Measurements from ENCODE around the gene CAPN5. TPM values are rescaled to one million over a fixed set of nuclear protein-coding genes. Genes with fewer than 3 reads are reported as not detected.

Gene CAPN5
- polyA plus RNA-seq, 12 donors, result 7.9 to 29.4 (median 11.0) TPM; not detected in 1

DNA sequence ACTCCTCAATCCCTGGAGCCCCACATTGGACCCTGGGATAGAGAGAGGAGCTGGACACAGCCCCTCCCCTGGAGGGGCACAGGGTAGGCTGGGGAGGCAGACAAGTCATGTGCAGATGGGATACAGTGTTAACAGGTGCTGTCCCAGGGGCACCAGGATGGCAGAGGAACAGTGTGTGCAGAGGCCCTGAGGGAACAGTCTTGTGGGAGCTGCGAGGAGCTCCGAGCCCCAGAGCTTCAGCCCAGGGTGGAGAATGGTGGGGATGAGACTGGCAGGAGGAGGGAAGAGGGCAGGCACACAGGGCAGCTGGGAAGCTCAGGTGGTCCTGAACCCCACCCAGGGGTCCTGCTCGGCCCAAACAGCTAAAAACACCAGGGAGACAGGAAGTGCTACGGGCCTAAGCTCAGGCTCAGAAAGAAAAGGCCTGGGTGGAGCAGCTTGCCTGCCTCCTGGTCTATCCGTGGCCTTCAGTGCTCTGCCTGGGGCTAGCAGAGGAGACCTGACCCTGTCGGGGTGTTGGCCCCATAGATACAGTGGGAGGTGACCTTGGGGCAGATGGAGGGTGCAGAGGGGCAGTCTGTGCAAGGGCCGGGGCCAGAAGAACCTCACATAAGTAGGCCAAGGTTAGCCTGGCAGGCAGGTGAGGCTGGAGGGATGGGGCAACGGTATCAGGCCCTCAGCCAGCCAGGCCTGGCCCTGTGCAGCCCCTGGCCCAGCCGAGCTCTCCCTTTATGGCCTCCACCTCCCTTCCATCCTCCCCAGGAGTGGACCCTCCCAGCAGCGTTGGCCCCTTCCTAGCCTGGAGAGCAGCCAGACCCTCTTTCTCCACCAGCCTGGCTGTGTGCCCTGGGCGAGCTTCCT, 15.4 kb downstream of the CAPN5 start:
- no peak for DNase-seq

DNA sequence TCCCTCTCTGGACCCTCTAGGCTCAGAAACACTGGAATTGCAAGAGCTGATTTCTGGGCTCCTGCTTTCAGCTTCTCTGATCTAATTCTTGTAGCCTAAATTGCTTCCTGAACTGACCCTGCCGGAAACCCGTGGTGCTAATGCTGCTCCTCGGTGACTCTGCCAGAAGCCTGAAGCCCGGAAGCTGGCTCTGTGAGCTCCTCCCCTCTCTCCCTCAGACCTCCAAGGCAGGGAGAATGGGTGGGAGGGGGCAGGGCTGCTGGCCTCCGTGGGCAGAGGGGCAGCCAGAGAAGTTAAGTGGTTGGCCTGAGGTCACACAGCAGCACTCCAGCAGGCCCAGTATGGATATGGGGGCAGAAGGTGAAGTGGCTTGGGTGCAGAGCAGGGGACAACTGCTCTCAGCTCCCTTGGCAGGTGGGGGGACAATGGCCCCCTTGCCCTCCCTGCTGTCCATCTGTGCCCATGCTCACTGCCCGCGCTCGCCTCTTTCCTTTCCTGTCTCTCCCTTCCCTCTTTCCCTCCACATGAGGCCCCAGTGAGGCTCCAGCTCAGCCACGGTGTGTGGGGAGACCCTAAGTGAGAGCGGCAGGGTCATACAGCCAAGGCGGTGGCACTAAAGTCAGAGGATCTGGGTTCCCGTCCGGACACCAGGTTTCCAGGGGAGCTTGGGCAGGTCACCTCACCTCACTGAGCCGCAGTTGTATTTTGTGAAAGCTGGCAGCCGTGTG, 16.2 kb downstream of the CAPN5 start:
- DNase-seq, result peak; percentile 38

DNA sequence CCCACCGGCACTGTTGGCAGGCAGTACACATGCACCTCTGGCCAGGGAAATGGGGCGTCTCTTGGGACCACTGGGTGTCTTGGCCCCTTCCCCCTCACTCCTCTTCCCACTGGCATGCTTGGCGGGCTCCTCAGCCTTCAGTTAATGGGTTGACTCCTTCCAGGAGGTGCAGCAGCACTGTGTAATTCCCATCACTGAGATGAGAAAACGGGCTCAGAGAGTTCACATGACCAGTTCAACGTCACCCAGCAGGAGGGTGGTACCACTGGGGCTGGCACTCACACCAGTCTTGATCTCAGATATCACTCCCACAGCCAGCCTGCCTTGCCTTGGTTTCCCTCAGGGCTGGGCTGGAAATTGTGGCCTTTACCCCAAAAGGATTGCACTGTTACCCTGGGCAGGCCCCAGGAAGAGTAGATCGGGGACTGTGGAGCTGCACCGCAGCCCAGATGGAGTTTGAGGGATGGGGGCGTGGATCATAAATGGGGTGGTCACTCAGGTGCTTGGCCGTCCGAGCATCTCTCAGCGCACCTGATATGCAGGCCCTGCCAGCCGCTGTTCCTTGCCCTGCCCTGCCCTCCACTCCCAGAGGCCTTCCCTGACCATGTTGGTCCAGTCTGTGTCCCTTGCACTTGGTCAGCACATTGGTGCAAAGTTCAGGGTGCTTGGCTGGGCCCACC, 16.9 kb downstream of the CAPN5 start:
- no peak for DNase-seq

DNA sequence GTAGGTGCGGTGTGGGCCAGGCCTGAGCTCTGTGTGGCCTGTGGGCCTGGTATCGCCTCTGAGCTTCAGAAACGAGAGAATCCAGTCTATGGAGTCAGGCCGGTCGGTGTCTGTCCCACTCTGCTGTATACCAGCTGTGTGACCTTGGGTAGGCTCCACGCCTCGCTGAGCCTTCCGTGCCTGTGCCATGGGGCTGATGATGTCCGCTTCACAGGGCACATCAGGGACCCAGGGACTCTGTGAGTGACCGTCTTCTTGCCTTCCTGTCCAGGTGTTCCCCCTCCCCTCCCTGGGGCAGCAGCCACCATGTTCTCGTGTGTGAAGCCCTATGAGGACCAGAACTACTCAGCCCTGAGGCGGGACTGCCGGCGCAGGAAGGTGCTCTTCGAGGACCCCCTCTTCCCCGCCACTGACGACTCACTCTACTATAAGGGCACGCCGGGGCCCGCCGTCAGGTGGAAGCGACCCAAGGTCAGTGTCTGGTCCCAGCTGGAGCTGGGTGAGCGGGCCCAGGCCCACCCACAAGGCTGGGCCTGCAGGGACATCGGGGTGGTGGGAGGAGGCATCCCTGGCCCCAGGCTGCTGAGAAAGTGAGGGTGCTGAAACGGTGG, 17.9 kb downstream of the CAPN5 start:
- no peak for DNase-seq

DNA sequence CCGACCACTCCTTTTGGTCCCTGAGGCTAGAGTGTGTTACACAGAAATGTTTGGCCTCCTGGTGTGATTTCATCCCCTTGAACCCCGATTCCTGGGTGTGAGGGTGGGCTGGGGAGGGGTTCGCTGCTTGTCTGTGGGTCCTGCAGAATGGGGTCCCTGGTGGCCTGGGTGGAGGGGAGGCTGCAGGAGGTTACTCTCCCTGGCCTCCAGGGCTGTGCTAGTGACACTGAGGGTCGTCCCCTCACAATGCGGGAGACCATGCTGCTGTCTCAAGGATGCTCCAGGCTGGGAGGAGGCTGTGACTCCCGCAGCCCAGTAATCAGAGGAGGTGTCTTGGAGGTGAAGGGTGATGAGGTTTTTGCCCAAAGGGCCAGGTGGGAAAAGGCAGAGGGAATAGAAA, 18.9 kb downstream of the CAPN5 start:
- DNase-seq, result no peak

DNA sequence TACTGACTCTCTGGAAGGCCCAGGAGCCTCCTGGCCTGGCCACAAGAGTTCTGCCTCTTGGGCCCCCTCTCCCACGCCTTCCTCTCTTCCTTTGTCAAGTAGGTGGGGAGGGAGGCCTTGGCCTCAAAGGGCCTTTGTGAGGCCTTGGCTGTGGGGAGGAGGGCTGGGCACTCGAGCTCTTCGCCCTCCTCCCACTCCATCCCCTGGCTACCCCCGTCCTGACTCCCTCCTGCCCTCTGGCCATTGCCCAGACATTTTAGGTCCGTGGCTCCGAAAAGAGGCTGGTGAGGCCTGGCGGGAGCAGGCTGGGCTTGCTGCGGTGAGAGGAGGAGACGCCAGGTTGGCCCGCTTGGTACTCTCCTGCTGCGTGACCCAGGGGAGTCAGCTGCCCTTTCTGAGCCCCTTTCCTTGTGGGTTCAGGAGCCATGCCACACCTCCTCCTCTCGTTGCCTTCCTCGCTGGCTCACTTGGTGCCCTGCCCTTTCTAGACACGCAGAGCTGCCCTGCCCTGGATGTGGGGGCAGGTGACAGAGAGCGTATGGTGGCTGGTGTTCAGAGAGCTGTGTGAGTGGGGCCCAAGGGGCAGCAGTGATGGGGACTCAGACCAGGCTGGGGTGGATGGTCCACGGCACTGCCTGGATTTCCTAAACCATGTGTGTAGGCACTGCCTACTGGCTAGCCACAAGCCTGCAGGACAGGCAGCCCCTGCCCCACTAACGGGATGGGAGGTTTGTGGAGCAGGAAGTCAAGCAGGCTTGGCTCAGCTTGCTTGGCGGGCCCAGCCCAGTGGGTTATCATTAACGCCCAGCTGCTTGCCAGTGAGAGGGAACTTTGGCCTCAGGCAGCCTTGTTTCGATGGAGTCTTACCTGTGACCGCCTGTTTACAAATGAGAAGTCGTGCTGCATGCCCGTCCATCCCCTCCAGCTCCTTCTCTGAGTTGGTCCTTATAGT, 20.0 kb downstream of the CAPN5 start:
- no peak for DNase-seq

DNA sequence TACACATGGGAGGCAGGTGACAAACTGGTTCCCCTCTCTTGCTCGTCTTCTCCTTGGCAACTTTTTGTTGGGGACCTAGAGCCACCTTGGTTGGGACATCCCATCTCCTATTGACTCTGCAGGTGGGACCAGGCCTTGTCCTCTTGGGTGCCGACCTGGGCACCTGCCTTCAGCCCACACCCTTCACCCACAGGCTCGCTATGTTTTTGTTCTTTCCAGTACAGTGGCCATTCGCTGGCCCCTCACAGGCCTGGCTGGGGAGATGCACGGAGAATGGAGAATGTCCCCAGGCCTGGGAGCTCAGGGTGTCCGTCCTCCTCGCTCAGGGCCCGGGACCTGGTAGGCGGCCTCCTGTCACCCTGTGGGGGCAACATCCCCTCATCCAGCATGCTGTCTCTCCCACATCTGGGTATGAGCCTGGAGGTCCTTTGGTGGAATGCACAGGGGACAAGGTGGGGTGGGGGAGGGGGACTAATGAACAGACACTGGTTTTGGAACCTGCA, 21.0 kb downstream of the CAPN5 start:
- no peak for DNase-seq

DNA sequence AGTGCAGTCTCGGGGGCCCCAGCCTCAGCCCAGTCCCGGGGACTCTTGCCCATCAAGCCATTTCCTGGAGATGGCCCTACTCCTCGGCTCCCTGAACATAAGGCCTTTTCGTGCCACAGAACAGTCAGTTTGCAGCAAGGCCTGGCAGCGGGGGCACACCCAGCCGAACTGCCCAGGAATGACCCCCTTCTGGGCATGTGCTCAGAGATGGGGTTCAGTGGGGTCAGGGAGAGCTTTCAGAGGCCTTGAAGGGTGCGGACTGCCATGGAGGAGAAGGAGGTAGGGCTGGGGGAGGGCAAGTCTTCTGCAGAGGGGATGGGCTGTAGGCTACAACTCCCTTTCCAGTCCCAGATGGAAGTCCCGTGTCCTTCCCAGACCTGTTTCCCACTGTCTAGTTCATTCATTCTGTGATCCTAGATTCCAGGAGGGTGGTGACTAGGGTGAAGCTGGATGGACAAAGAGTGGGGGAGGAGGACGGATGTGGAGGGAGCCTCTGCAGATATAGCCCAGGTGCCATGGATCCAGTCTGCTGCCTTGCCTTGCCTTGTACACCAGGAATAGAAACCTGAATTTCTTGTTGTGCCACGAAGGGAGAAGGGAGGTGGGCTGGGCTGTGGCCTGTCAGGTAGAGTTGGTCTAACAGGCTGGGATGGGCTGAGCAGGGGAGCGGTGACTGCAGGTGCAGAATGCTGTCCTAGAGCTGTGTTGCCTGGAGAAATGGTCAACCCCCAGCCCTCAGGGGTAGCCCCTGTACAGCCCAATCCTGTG, 21.6 kb downstream of the CAPN5 start:
- no peak for DNase-seq

DNA sequence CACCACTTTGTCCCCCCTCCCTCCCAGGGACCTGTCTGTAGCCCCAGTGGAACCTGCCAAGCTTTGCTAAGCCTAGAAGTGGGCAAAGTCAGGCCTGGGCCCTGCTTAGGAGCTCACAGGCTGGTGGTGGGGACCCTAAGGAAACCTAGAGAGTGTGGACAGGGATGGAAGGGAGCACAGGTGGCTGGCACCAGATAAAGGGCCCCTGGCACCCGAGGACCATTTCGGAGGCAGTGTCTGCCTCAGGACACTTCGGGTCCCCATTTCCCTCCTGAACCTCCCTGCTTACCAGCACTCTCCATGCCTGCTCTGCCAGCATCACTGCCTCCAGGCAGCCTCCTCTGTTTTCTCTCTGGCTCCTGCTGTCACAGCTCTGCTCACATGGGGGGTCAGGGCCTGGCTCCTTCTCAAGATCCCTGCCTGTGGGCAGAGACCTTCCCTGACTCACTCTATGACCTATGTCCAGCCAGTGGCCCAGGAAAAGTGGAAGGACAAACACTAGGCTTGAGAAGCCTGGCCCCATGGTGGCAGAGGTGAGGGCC, 22.3 kb downstream of the CAPN5 start:
- no peak for DNase-seq

DNA sequence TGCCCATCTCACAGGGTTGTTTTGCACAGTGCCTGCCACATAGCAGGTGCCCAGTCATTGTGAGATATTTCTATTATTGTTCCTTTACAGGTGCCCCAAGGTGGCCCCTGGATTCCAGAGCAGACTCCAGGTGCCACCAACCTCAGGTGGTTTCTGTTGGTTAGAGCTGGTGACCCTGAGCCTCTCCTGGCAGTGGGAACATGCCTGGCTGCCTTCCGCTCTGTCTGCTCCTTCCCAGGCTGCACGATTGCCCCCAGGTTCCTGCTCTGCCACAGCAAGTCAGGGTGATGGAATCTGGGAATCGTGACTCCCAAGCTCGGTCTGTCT, 23.2 kb downstream of the CAPN5 start:
- DNase-seq, result no peak

DNA sequence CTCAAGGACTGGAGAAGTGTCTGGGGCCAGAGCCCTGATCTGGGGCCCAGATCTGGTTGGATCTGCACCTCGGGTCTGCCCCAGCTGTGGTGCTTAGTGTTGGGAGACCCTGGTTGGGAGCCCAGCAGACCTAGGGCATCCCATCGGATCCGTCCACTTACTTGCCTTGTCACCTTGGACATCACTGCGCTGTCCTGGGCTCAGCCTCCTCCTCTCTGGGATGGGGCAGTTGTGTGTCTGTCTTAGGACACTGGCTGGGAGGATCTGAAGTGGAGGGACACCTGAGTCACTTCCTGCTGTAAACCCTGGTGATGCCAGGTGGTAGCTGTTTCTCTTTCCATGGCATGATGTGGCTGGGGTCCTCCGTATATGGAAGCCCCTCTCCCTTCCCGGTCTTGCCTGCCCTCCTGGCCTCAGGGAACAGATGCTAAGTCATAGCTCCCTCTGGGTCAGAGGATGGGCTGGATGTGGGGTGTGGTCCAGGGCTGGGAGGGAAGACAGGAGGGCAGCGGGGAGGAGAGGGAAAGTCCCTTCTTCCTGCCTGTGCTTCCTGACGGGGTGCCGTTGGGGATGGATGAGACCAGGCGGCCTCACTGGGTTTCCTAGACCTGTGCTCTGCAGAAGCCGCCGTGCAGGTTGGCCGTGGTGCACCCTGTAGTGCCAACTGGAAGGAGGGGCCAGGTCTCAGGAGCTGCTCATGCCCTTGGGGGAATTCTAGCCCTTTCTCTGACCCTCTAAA, 23.8 kb downstream of the CAPN5 start:
- DNase-seq, result no peak

DNA sequence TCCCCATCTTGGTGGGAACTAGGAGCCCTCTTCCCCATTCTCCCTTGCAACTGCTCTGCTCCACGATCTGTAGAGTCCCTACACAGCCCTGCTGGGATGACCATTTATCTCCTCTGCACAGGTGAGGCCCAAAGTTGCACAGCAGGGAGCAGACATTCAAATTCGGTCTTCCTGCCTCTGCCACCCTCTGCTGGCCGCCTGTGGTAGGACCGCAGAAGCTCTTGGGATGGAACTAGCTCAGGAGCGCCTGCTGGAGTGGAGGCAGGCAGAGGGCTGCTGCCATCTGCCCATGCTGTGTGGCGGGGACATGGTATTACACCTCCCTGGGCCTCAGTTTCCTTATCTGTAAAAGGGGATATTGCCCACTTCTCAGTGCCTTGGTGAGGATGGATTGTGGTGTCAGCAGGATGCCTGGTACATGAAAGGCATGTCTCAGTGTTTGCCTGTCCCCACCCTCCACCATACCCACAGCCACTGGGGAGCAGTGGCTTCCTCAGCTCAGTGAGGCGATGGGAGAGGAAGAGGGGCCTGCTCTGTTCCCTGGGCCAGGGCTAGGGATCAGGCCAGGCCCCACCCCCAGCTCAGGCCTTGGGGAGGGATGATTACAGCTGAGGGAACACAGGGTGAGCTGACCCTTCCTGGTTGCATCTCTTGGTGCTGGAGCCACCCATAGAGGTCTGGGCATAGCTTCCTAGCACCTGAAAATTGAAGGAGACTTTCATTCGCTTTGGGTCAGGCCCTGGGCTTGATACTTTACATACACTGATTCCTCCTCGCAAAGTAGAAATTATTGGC, 24.6 kb downstream of the CAPN5 start:
- peak; percentile 68 for DNase-seq

DNA sequence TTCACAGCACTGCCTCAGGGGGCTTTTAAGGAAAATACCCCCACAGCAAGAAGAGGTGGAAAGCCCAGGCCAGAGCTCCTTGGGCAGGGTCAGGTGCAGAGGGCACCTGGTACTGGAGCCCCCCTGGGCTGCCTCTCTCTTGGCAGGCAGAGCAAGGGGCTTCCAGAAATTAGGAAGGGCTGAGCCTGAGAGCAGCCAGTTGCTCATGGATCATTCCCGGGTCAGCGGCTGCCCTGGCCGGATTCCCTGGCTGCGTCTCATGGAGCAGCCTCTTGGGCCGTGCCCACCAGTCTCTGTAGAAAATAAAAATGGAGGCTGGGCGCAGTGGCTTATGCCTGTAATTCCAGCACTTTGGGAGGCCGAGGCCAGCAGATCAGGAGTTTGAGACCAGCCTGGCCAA, 25.6 kb downstream of the CAPN5 start:
- DNase-seq, result no peak

DNA sequence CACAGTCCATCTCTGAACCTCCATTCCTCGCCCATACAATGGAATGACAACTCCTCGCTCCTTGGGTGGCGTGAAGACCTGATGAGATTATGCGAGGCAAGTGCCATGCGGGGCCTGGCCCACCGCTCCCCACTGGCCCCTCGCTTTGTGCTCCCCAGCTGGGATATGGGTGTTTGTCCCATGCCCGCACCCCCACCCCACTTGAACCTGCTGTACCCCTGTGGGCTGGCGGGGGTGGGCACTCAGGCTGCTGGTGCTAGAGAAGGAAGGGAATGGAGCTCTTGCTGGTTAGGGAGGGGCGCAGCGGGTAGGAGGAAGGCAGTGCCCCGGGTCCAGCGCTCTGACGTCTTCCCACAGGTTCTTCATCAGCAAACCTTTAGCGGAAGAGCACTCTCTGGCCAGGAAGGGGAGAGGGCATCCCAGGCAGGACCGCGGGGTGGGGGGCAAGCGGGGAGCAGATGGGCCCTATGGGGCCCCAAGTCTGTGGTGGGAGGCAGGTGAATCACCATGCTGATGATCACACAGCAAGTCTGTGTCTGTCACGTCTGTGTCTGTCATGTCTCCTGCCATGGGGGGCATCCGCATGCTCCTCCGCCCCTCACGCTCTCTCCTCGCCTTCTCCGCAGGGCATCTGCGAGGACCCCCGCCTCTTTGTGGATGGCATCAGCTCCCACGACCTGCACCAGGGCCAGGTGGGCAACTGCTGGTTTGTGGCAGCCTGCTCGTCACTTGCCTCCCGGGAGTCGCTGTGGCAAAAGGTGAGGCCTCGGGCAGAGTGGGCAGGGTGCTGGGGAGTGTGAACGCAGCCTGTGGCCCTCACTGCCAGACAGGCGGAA, 26.5 kb downstream of the CAPN5 start:
- no peak for DNase-seq

DNA sequence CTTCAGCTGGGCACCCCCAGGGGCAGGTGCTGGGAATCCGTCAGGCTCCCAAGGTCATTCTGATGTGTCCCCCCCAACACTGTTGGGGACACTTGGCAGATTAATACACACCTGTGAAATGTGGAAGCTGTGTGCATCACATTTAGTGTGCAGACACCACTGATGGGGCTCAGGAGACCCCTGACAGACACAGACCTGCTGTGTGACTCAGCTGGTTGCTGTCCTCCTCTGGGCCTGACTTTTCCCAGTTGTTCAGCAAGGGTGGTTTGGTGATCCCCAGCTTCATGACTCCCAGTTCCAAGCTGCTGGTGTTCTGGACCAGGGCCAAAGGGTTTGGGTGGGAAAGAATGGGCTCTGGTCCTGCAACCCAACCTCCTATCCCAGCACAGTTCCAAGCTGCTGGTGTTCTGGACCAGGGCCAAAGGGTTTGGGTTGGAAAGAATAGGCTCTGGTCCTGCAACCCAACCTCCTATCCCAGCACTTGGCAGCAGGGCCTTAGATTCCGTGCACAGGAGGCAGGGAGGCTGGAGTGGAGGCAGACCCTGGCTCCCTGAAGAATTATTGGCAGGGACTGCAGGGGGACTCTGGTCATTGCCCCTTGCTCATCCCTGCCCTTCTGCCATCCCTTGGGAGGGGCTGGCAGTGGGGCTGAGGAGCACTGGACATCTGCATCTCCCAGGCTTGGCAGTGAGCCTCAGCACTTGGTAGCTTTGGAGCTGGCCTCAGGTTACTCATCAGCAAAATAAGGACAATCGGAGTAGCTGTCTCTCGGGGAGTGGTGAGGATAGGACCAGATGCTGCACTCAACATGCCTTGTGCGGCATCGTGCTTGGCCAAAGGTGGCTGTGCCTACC, 27.4 kb downstream of the CAPN5 start:
- DNase-seq, result no peak

DNA sequence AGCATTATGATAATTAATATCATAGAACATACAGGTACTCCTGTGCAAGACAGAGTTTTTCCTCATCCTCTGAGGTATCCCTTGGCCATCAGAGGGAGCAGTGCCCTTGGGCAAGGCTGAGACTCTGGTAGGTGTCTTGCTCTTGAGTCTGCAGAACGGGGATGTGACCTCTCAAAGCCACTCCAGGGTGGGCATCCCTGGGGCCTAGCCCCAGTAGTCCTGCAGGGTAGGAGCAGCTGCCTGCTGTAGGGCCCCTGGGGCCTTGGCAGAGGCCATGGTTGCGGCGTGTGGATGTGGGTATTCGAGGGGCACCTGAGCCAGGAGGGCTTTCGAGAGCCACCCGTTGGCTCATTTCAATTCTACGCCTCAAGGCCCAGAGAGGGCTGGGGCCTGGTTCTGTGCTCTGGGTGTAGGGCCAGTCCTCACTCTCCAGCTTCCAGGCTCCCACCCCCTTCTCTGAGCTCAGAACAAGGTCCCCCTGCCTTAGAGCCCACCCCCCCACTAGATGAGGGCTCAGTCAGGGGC, 28.1 kb downstream of the CAPN5 start:
- DNase-seq, result no peak

Measured in muscle of arm (tissue), 12 donors.